Endothelial cell of umbilical vein (primary cell): ENCODE data around the gene CD151. TPM values are rescaled to one million over a fixed set of nuclear protein-coding genes. Genes with fewer than 3 reads are reported as not detected.

Source experiments
- BruUV-seq: library from RNA; stranded (reverse); fragments of 400-500 nt; replicated peaks from 2 replicates; lab custom pipeline; 2021; lab: Mats Ljungman, UMichigan
- CTCF ChIA-PET: fragments of 300-600, 350-600 bp; sonication (Branson Sonifier 250); formaldehyde crosslinking; loops from one replicate; lab custom pipeline; 2021; ENCODE audit warnings: antibody characterized with exemption, inconsistent platforms; lab: Charles Lee
- POLR2A ChIA-PET: fragments of 300-600, 350-600 bp; sonication (Branson Sonifier 250); formaldehyde crosslinking; loops from one replicate; lab custom pipeline; 2021; ENCODE audit warnings: antibody characterized with exemption, inconsistent platforms; lab: Charles Lee
- DNase-seq: peaks from one replicate; pipeline ENCODE4 v3.0.0-alpha.2; 2011; ENCODE audit warnings: low read depth, low spot score
- FAIRE-seq: peaks from 2 replicates; lab custom pipeline; 2011; peaks lifted over from hg19 to GRCh38; lab: Jason Lieb, UNC
- H2AFZ ChIP-seq: 2 replicates; pipeline ENCODE4 v1.6.0; 2012; ENCODE audit warnings: low read depth, low read length, control low read depth, inconsistent platforms
- H3K27ac ChIP-seq: 2 replicates; pipeline ENCODE4 v1.5.1; 2011; ENCODE audit warnings: low read depth, mild to moderate bottlenecking, control low read depth, low read length, moderate library complexity; ENCODE audit not compliant: insufficient read depth
- H3K27me3 ChIP-seq, 2 experiments: 2 replicates each; pipeline versions ENCODE4 v1.6.0 to v1.6.1; 2011; ENCODE audit warnings: low read length in 2 of 2, mixed read lengths in 1 of 2; ENCODE audit not compliant: control insufficient read depth in 2 of 2, insufficient read depth in 2 of 2
- H3K36me3 ChIP-seq, 2 experiments: 2 replicates in 1 of 2; 3 replicates in 1 of 2; pipeline ENCODE4 v1.5.1; 2011; ENCODE audit warnings: low read length in 2 of 2, mild to moderate bottlenecking in 1 of 2, moderate library complexity in 1 of 2; ENCODE audit not compliant: control insufficient read depth in 2 of 2, insufficient read depth in 2 of 2; ENCODE audit errors: extremely low read depth in 1 of 2
- H3K4me1 ChIP-seq: 3 replicates; pipeline ENCODE4 v1.5.1; 2011; ENCODE audit warnings: mild to moderate bottlenecking, low read length; ENCODE audit not compliant: control insufficient read depth, insufficient read depth; ENCODE audit errors: extremely low read depth
- H3K4me2 ChIP-seq: 2 replicates; pipeline ENCODE4 v1.6.1; 2011; ENCODE audit warnings: low read length, control low read depth, mixed read lengths; ENCODE audit not compliant: insufficient read depth
- H3K4me3 ChIP-seq, 3 experiments: fragments of 200-600 bp in 1 of 3; sonication (generic), shearing (Covaris generic) in 1 of 3; replicated peaks in 1 of 3; 2 replicates each; pipeline ENCODE4 v1.5.1; 2011 to 2016; ENCODE audit warnings: control low read depth in 3 of 3, low read length in 3 of 3, mild to moderate bottlenecking in 2 of 3, inconsistent platforms in 1 of 3, low read depth in 1 of 3, moderate library complexity in 1 of 3; ENCODE audit not compliant: insufficient read depth in 1 of 3
- H3K79me2 ChIP-seq: 2 replicates; pipeline ENCODE4 v1.6.0; 2012; ENCODE audit warnings: low read length, inconsistent platforms; ENCODE audit not compliant: control insufficient read depth, insufficient read depth
- H3K9ac ChIP-seq: replicated peaks from 2 replicates; pipeline ENCODE3; 2011; ENCODE audit warnings: low read length, control low read depth; ENCODE audit not compliant: insufficient read depth; ENCODE audit errors: extremely low read depth
- H3K9me1 ChIP-seq: replicated peaks from 3 replicates; pipeline ENCODE4 v1.6.0; 2011; ENCODE audit warnings: mild to moderate bottlenecking, low read length; ENCODE audit not compliant: control insufficient read depth, insufficient read depth; ENCODE audit errors: extremely low read depth
- H3K9me3 ChIP-seq: replicated peaks from 2 replicates; pipeline ENCODE4 v1.5.1; 2012; ENCODE audit warnings: low read length, inconsistent platforms; ENCODE audit not compliant: control insufficient read depth, insufficient read depth
- H4K20me1 ChIP-seq: replicated peaks from 2 replicates; pipeline ENCODE3; 2011; ENCODE audit warnings: mild to moderate bottlenecking, low read length; ENCODE audit not compliant: control insufficient read depth, insufficient read depth; ENCODE audit errors: extremely low read depth
- EZH2 ChIP-seq: IDR thresholded peaks from 2 replicates; pipeline ENCODE4 v1.6.1; 2012; ENCODE audit warnings: borderline replicate concordance, low read depth, mild to moderate bottlenecking, moderate library complexity, low read length, inconsistent platforms; ENCODE audit not compliant: severe bottlenecking
- FOS ChIP-seq: IDR thresholded peaks from 2 replicates; pipeline ENCODE4 v1.6.1; 2011; ENCODE audit warnings: mild to moderate bottlenecking, low read length, moderate library complexity, borderline replicate concordance; ENCODE audit not compliant: insufficient read depth
- GATA2 ChIP-seq: IDR thresholded peaks from 2 replicates; pipeline ENCODE4 v1.7.0; 2011; ENCODE audit warnings: low read depth, mild to moderate bottlenecking, moderate library complexity, mixed read lengths, low read length; ENCODE audit not compliant: insufficient read length, insufficient read depth
- JUN ChIP-seq: IDR thresholded peaks from 2 replicates; pipeline ENCODE4 v1.6.1; 2011; ENCODE audit warnings: borderline replicate concordance, low read depth; ENCODE audit not compliant: insufficient read length, insufficient read depth
- MAX ChIP-seq: IDR thresholded peaks from 2 replicates; pipeline ENCODE4 v1.6.1; 2011; ENCODE audit not compliant: insufficient read depth, insufficient read length
- MYC ChIP-seq: IDR thresholded peaks from one replicate; pipeline ENCODE4 v1.6.1; 2011; ENCODE audit warnings: mild to moderate bottlenecking, low read depth, low read length
- POLR2A ChIP-seq: IDR thresholded peaks from 2 replicates; pipeline ENCODE4 v1.6.1; 2012; ENCODE audit warnings: low read depth, mild to moderate bottlenecking, control low read depth, low read length
- POLR2AphosphoS5 ChIP-seq: IDR thresholded peaks from 2 replicates; pipeline ENCODE4 v1.6.1; 2012; ENCODE audit warnings: low read depth, mild to moderate bottlenecking, control low read depth, low read length, moderate library complexity; ENCODE audit not compliant: insufficient read depth
- dilution Hi-C: fragments of 300-500 bp; cut with MboI; formaldehyde crosslinking; loops from one replicate; pipeline ENCODE4 v1.15.0; 2019; ENCODE audit warnings: low sequenced_read_pairs; ENCODE audit not compliant: extremely low pct_ligation_motif_present
- intact Hi-C: fragments of 100-400 bp; cut with micrococcal nuclease; formaldehyde crosslinking; loops from one replicate; pipeline ENCODE4 v1.10.0; 2022
- polyA plus RNA-seq, 4 experiments: library from polyadenylated mRNA; depleted of rRNA in 3 of 4; stranded (reverse) in 3 of 4; unstranded in 1 of 4; fragments of >200 nt; gene quantifications; 2 replicates each; pipeline versions ENCODE4 v1.2.1 to v1.2.3, GENCODE V29; 2011 to 2012; ENCODE audit warnings: missing spikeins in 1 of 4
- total RNA-seq: library from RNA; stranded (reverse); gene quantifications from 2 replicates; pipeline ENCODE4 v1.2.3, GENCODE V29; 2021
- TF ChIP-seq, protein P1 (sequence below), 2 donors: IDR thresholded peaks; 1 replicate in 1 of 2; 2 replicates in 1 of 2; pipeline ENCODE4 v1.5.1; 2011; ENCODE audit warnings: low read length in 2 of 2, mild to moderate bottlenecking in 2 of 2, moderate library complexity in 2 of 2, control low read depth in 1 of 2, inconsistent platforms in 1 of 2, low read depth in 1 of 2; ENCODE audit not compliant: insufficient read depth in 1 of 2; ENCODE audit errors: extremely low read depth in 1 of 2

CD151 gene
- total and polyA plus RNA-seq, 2 donors (not counting 3 experiments of a cell fraction or from before 2014, with no cell fraction given): 515 to 1,090 TPM

DNA sequence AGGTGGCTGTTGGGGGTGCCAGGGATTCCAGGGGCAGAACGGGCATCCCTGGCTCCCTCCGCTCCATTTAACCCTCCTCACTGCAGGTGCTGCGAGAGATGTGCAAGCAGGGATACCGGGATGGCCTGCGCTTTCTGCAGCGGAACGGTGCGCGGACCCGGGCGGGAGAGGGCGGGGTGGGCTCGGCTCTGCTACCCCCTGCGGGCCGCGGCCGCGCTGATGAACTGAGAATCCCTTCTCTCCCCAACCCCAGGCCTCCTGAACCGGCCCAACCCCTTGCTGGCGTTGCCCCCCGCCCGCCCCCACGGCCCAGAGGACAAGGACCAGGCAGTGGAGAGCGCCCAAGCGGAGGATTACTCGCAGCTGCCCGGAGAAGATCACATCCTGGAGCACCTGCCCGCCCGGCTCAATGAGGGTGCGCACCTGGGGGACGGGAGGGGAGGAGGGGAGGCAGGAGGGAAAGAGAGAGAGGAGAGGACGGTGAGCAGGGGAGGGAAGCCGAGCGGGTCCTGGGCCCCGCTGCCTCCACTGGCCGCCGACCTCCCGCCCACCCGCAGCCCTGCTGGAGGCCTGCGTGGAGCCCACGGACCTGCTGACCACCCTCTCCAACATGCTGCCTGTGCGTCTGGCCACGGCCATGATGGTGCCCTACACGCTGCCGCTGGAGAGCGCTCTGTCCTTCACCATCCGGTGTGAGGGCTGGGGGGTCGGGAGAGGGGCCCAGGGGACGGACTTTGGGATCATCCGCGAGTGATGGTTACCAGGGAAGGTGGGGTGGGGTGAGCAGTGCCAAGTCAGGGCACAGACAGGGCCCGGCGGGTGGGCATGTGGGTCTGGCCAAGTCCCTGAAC lies 9.1 kb upstream of the CD151 start:
- Histone ChIP-seq H3K27me3 (no peaks in the 10 kb centered on the region), H3K4me1 (peaks cover 34% of the 10 kb centered on the region), H3K9ac (no peak overlapping the region), H3K9me3 (no peaks in the 10 kb centered on the region), H3K4me3 (no peak overlapping the region), H2AFZ (no peak overlapping the region), H3K4me2 (no peak overlapping the region), H3K36me3 (peaks cover 4 to 17% of the 10 kb centered on the region in 2 experiments), H4K20me1 (no peaks in the 10 kb centered on the region), H3K79me2 (peaks cover 19% of the 10 kb centered on the region), H3K27ac (no peak overlapping the region), H3K9me1 (no peaks in the 10 kb centered on the region)
- BruUV-seq: no TSS peak
- ChIA-PET CTCF (no interaction called here), POLR2A (interaction anchor here (1.2 kb wide), 1 partner anchor 11 kb away, joined by 3 read pairs; no protein-coding TSS in a partner anchor)
- dilution Hi-C loops (no loop called here), intact Hi-C loops (no loop called here)
- no peak for DNase-seq
- FAIRE-seq: no peak
- TF ChIP-seq MAX (no peak), GATA2 (no peak), JUN (no peak), EZH2 (no peak), FOS (no peak), MYC (no peak), POLR2A (no peak), POLR2AphosphoS5 (no peak)
- TF ChIP-seq, protein P1, sequence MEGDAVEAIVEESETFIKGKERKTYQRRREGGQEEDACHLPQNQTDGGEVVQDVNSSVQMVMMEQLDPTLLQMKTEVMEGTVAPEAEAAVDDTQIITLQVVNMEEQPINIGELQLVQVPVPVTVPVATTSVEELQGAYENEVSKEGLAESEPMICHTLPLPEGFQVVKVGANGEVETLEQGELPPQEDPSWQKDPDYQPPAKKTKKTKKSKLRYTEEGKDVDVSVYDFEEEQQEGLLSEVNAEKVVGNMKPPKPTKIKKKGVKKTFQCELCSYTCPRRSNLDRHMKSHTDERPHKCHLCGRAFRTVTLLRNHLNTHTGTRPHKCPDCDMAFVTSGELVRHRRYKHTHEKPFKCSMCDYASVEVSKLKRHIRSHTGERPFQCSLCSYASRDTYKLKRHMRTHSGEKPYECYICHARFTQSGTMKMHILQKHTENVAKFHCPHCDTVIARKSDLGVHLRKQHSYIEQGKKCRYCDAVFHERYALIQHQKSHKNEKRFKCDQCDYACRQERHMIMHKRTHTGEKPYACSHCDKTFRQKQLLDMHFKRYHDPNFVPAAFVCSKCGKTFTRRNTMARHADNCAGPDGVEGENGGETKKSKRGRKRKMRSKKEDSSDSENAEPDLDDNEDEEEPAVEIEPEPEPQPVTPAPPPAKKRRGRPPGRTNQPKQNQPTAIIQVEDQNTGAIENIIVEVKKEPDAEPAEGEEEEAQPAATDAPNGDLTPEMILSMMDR (IDR thresholded peaks at IDR 0.05; ENCODE audit: extremely low read depth in 1 of 2, insufficient read depth in 1 of 2, low read depth in 1 of 2, low read length in 2 of 2): no peak
